ENCODE results near the gene KIAA0513. TPM values are rescaled to one million over a fixed set of nuclear protein-coding genes. Genes with fewer than 3 reads are reported as not detected.
A peak's percentile ranks its signal among the peaks of the same experiment; 100 is the strongest.
"Not testable (repeated sequence)": the region's sequence is repeated elsewhere in the genome, so short reads cannot be mapped to it uniquely, and the experiment has no call there.

Gene KIAA0513
- total RNA-seq, 1 donor, result 35.1 TPM

DNA sequence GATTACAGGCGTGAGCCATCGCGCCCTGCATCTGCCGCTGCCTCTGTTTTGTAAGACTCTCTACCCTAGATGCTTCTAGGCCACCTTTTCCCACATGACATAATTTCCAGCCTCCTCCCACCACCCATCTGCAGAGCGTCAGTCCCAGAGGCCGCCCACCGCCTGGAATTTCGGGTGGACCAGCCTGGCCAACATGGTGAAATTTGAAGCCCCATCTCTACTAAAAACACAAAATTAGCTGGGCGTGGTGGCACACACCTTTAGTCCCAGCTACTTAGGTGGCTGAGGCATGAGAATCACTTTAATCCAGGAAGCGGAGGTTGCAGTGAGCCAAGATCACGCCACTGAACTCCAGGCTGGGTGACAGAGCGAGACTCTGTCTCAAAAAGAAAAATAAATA lies 89.8 kb downstream of the KIAA0513 start:
- Histone ChIP-seq H3K27me3 (ENCODE audit: insufficient read depth, low read length) (no peaks in the 10 kb centered on the region), H4K20me1 (ENCODE audit: insufficient read depth, low read length) (no peaks in the 10 kb centered on the region), H3K9me3 (ENCODE audit: low read depth, low read length) (no peaks in the 10 kb centered on the region), H3K79me2 (ENCODE audit: insufficient read depth, low read length) (no peaks in the 10 kb centered on the region), H3K4me1 (ENCODE audit: insufficient read depth, low read length) (peaks cover 4% of the 10 kb centered on the region), H3K36me3 (ENCODE audit: insufficient read depth, low read length) (no peaks in the 10 kb centered on the region), H3K27ac (ENCODE audit: low read depth, low read length) (no peak overlapping the region), H3K4me3 (ENCODE audit: insufficient read depth, low read length) (no peak overlapping the region), H3K4me2 (ENCODE audit: insufficient read depth, low read length) (no peak overlapping the region), H2AFZ (ENCODE audit: low read length) (no peak overlapping the region)
- peak; percentile 35 for DNase-seq (ENCODE audit: insufficient read length, low spot score, missing footprints)
- no peak for TF ChIP-seq CTCF (IDR thresholded peaks at IDR 0.05; ENCODE audit: extremely low read depth, low read depth, low read length)

DNA sequence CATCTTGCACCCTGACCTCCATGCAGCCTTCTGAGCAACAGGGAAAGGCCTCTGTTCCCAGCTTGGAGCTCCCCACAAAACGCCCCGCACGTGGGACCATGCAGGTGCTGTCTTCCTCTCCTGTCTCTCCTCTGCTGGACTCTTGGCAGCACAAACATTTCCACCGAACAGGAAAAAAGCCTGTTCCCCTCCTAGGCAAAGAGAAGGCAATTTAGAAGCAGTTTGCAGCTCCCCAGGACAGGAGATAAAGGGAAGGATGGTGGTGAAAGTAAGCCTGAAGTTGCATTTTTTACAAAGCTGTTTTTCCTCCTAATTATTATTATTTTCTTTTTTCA lies 92.4 kb downstream of the KIAA0513 start:
- H3K4me3 ChIP-seq (ENCODE audit: insufficient read depth, low read length), result no peak overlapping the region
- no peaks in the 10 kb centered on the region for H3K79me2 ChIP-seq (ENCODE audit: insufficient read depth, low read length)
- no peaks in the 10 kb centered on the region for H3K9me3 ChIP-seq (ENCODE audit: low read depth, low read length)
- no peak overlapping the region for H2AFZ ChIP-seq (ENCODE audit: low read length)
- peak; percentile 17 for DNase-seq (ENCODE audit: insufficient read length, low spot score, missing footprints)
- no peaks in the 10 kb centered on the region for H3K27me3 ChIP-seq (ENCODE audit: insufficient read depth, low read length)
- H3K4me1 ChIP-seq (ENCODE audit: insufficient read depth, low read length), result peaks cover 7% of the 10 kb centered on the region
- no peaks in the 10 kb centered on the region for H3K36me3 ChIP-seq (ENCODE audit: insufficient read depth, low read length)
- TF ChIP-seq CTCF (IDR thresholded peaks at IDR 0.05; ENCODE audit: extremely low read depth, low read depth, low read length), result no peak
- H3K27ac ChIP-seq (ENCODE audit: low read depth, low read length), result no peak overlapping the region
- no peaks in the 10 kb centered on the region for H4K20me1 ChIP-seq (ENCODE audit: insufficient read depth, low read length)
- H3K4me2 ChIP-seq (ENCODE audit: insufficient read depth, low read length), result no peak overlapping the region

DNA sequence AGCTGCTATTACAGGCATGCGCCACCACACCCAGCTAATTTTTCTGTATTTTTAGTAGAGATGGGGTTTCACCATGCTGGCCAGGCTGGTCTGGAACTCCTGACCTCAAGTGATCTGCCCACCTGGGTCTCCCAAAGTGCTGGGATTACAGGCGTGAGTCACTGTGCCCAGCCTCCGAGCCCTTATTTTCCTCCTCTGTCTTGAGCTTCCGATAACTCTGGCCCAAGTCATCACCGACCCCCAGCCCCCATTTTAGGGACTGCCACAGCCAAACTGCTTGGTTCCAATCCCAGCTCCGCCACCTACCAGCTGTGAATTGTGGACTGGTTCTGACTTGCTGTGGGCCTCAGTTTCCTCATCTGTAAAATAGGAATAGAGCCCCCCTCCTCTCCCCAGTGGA lies 95.8 kb downstream of the KIAA0513 start:
- H4K20me1 ChIP-seq (ENCODE audit: insufficient read depth, low read length); H3K4me3 ChIP-seq (ENCODE audit: insufficient read depth, low read length); DNase-seq (ENCODE audit: insufficient read length, low spot score, missing footprints); H3K9me3 ChIP-seq (ENCODE audit: low read depth, low read length); H3K4me2 ChIP-seq (ENCODE audit: insufficient read depth, low read length); H3K27me3 ChIP-seq (ENCODE audit: insufficient read depth, low read length); H3K36me3 ChIP-seq (ENCODE audit: insufficient read depth, low read length); H3K79me2 ChIP-seq (ENCODE audit: insufficient read depth, low read length); H2AFZ ChIP-seq (ENCODE audit: low read length): not testable (repeated sequence)
- Histone ChIP-seq H3K27ac (ENCODE audit: low read depth, low read length) (peak overlapping the region; percentile 69), H3K4me1 (ENCODE audit: insufficient read depth, low read length) (peaks cover 16% of the 10 kb centered on the region)

DNA sequence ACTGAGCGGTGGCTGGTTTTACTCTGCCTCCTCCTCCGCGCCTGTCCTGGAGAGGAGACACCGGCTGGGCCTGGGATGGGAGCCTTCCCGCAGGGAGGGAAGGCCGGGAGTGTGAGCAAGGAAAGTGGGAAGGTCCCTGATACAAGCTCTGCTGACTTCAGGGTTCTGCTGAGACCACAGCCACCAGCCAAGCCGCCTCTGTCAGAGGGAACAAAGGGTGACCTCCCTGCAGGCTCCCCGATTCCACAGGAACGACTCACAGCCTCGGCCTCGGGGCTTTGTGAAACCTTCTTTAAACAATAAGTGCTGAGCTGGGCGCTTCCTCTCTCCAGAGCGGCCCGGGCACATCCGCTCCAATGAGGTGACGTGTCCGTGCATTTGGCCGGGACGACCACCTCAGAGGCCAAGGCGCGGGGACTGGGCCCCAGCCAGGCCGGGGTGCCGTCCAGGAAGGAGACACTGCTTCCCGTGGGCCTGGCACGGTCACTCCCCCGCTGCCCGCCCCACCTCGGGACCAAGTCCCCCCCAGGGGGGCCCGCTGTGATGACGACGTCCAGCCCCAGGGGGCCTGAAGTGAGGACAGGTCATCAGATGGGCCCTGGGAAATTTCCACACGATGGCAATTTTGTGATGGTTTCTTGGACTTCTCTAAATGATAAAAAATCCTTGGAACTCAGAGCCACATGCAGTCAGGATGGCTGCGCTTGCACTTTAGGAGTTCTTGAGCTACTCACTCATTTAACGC lies 96.5 kb downstream of the KIAA0513 start:
- Histone ChIP-seq H3K27ac (ENCODE audit: low read depth, low read length) (peak overlapping the region; percentile 69), H3K4me1 (ENCODE audit: insufficient read depth, low read length) (peaks cover 16% of the 10 kb centered on the region), H3K36me3 (ENCODE audit: insufficient read depth, low read length) (no peaks in the 10 kb centered on the region), H3K4me2 (ENCODE audit: insufficient read depth, low read length) (peak overlapping the region; percentile 49), H3K9me3 (ENCODE audit: low read depth, low read length) (no peaks in the 10 kb centered on the region), H2AFZ (ENCODE audit: low read length) (peak overlapping the region; percentile 72), H3K27me3 (ENCODE audit: insufficient read depth, low read length) (no peaks in the 10 kb centered on the region), H3K4me3 (ENCODE audit: insufficient read depth, low read length) (no peak overlapping the region), H4K20me1 (ENCODE audit: insufficient read depth, low read length) (no peaks in the 10 kb centered on the region), H3K79me2 (ENCODE audit: insufficient read depth, low read length) (no peaks in the 10 kb centered on the region)
- DNase-seq (ENCODE audit: insufficient read length, low spot score, missing footprints), result peak; percentile 93
- TF ChIP-seq CTCF (IDR thresholded peaks at IDR 0.05; ENCODE audit: extremely low read depth, low read depth, low read length), result no peak

Measured in osteoblast (primary cell).